Measurements from ENCODE around the gene TMEM126B. TPM values are rescaled to one million over a fixed set of nuclear protein-coding genes. Genes with fewer than 3 reads are reported as not detected.

TMEM126B gene
- total and polyA plus RNA-seq, 2 of the 13 experiments (the other 11 are each of a cell fraction or from before 2014, with no cell fraction given) = 33.6 to 54.8 TPM

DNA sequence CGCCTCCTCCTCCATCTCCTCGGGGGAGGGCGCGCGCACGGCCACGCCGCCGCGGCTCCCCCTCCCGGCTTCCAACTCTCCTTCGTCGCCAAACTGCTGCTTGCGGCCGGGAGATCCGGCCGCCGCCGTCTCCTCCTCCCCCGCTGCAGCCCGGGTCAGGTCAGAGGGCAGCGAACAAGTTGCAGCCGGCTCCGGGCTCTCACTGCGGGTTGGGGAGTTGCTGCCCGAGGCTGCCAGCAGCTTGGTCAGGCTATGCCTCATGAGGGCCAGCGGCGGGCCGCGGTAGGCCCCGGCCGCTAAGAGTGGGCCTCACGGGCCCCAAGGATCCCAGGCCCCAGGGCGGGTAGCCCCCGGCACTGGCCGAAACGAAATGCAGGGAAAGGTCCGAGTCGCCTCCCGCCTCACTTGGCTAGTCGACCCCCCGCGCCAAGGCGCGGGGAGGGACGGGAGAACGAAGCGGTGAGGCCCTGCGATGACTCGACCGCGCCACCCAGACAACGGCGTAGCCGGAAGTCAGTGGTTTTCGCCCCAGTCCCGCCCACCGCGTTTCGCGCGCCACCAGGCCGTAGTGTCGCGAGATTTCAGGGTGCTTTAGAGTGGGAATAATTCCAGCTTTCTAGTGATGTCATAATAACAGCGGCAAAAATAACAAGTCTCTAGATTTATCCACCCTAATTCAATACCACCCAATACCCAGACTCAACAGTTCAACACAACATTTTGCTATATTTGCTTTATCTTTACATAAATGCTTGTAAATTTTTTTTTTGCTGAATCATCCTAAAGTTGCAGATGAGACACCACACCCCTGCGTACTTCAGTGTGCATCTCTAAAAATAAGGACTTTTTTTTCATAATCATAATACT lies 36.5 kb downstream of the TMEM126B start, which contains the start of gene CREBZF (continued):
- TF ChIP-seq ZNF605 (CRISPR knock-in tag; IDR thresholded peaks at IDR 0.05) (peak; percentile 93), RFXANK (CRISPR knock-in tag; IDR thresholded peaks at IDR 0.05) (no peak), ERF (CRISPR knock-in tag; IDR thresholded peaks at IDR 0.05) (peak; percentile 56), ZNF326 (CRISPR knock-in tag; IDR thresholded peaks at IDR 0.05; ENCODE audit: borderline replicate concordance) (no peak), ZNF350 (CRISPR knock-in tag; IDR thresholded peaks at IDR 0.05; ENCODE audit: borderline replicate concordance, low read depth) (peak; percentile 81; the same call in 1 of the 2 replicates), ZNF12 (CRISPR knock-in tag; IDR thresholded peaks at IDR 0.05) (peak; percentile 55; the same call in 1 of the 2 replicates), ZSCAN12 (CRISPR knock-in tag; IDR thresholded peaks at IDR 0.05) (0 out of 2 replicates have a peak, but pooled peaks have one; percentile 62), ARNT (IDR thresholded peaks at IDR 0.05) (no peak), TCF7 (IDR thresholded peaks at IDR 0.05; ENCODE audit: low read depth) (no peak), LBX2 (CRISPR knock-in tag; IDR thresholded peaks at IDR 0.05; ENCODE audit: borderline replicate concordance) (no peak), NCOA5 (CRISPR knock-in tag; IDR thresholded peaks at IDR 0.05) (no peak), REPIN1 (CRISPR knock-in tag; IDR thresholded peaks at IDR 0.05; ENCODE audit: borderline replicate concordance, low read depth) (no peak; the same call in 1 of the 2 replicates), KLF12 (CRISPR knock-in tag; IDR thresholded peaks at IDR 0.05; ENCODE audit: borderline replicate concordance) (no peak), ZMYM2 (CRISPR knock-in tag; IDR thresholded peaks at IDR 0.05) (no peak), GATA4 (IDR thresholded peaks at IDR 0.05; ENCODE audit: borderline replicate concordance, low read depth) (no peak; the same call in 1 of the 2 replicates), ZNF652 (CRISPR knock-in tag; IDR thresholded peaks at IDR 0.05; ENCODE audit: borderline replicate concordance, low read depth) (no peak; the same call in 1 of the 2 replicates), MAFK (conservative IDR thresholded peaks at IDR 0.05 in 1 of 2, IDR thresholded peaks at IDR 0.05 in 1 of 2; ENCODE audit: low read length in 2 of 2) (peak; percentile 95 to 96), REL (CRISPR knock-in tag; conservative IDR thresholded peaks at IDR 0.05) (no peak; the same call in 1 of the 2 replicates), CTCF (CRISPR knock-in tag; IDR thresholded peaks at IDR 0.05) (peak; percentile 33; the same call in 1 of the 2 replicates), ZNF891 (CRISPR knock-in tag; IDR thresholded peaks at IDR 0.05) (peak; percentile 76), CREB1 (IDR thresholded peaks at IDR 0.05) (peak; percentile 87), CREB1 (CRISPR knock-in tag; IDR thresholded peaks at IDR 0.05) (peak; percentile 82), ZNF317 (CRISPR knock-in tag; IDR thresholded peaks at IDR 0.05) (peak; percentile 82), CHD4 (IDR thresholded peaks at IDR 0.05; ENCODE audit: borderline replicate concordance, low read length) (no peak)
- TF ChIP-seq, protein P1, sequence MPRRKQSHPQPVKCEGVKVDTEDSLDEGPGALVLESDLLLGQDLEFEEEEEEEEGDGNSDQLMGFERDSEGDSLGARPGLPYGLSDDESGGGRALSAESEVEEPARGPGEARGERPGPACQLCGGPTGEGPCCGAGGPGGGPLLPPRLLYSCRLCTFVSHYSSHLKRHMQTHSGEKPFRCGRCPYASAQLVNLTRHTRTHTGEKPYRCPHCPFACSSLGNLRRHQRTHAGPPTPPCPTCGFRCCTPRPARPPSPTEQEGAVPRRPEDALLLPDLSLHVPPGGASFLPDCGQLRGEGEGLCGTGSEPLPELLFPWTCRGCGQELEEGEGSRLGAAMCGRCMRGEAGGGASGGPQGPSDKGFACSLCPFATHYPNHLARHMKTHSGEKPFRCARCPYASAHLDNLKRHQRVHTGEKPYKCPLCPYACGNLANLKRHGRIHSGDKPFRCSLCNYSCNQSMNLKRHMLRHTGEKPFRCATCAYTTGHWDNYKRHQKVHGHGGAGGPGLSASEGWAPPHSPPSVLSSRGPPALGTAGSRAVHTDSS (CRISPR knock-in tag; conservative IDR thresholded peaks at IDR 0.05) = no peak
- TF ChIP-seq, protein P2, sequence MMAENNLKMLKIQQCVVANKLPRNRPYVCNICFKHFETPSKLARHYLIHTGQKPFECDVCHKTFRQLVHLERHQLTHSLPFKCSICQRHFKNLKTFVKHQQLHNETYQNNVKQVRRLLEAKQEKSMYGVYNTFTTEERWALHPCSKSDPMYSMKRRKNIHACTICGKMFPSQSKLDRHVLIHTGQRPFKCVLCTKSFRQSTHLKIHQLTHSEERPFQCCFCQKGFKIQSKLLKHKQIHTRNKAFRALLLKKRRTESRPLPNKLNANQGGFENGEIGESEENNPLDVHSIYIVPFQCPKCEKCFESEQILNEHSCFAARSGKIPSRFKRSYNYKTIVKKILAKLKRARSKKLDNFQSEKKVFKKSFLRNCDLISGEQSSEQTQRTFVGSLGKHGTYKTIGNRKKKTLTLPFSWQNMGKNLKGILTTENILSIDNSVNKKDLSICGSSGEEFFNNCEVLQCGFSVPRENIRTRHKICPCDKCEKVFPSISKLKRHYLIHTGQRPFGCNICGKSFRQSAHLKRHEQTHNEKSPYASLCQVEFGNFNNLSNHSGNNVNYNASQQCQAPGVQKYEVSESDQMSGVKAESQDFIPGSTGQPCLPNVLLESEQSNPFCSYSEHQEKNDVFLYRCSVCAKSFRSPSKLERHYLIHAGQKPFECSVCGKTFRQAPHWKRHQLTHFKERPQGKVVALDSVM (CRISPR knock-in tag; IDR thresholded peaks at IDR 0.05) = peak; percentile 31; the same call in 1 of the 2 replicates
